Uterus (tissue), 2 donors: ENCODE results near the gene PRRX2.

Experiments
- CTCF ChIP-seq, 4 experiments: fragments of 200-600 bp in 2 of 4; fragments of 450-650 bp in 2 of 4; sonication (generic) in 2 of 4; IDR thresholded peaks; one replicate each; pipeline ENCODE4 v1.5.1; 2016 to 2019; ENCODE audit warnings: antibody characterized with exemption in 4 of 4, mild to moderate bottlenecking in 2 of 4, moderate library complexity in 1 of 4
- POLR2A ChIP-seq, 2 donors: fragments of 450-650 bp; IDR thresholded peaks; one replicate each; pipeline ENCODE4 v1.6.1; 2016; ENCODE audit warnings: antibody characterized with exemption in 2 of 2, mild to moderate bottlenecking in 1 of 2, moderate library complexity in 1 of 2

GRCh38 chr9:129752900-129753729, 87.7 kb downstream of the PRRX2 start, which contains the start of gene PTGES:
- TF ChIP-seq CTCF (IDR thresholded peaks at IDR 0.05) (no peak), POLR2A (IDR thresholded peaks at IDR 0.05) (no peak)
